Stimulated activated CD4-positive, alpha-beta T cell treated with anti-CD3 and anti-CD28 coated beads, TNF-alpha, amount 100 ng/mL, for 24 hours (primary cell): ENCODE data around the gene CAB39.
A peak's percentile ranks its signal among the peaks of the same experiment; 100 is the strongest.

ENCODE experiments used
- DNase-seq, 3 experiments: peaks; one replicate each; pipeline ENCODE4 v3.0.0-alpha.2; 2020; ENCODE audit warnings: low read depth in 3 of 3

Gene CAB39

DNA sequence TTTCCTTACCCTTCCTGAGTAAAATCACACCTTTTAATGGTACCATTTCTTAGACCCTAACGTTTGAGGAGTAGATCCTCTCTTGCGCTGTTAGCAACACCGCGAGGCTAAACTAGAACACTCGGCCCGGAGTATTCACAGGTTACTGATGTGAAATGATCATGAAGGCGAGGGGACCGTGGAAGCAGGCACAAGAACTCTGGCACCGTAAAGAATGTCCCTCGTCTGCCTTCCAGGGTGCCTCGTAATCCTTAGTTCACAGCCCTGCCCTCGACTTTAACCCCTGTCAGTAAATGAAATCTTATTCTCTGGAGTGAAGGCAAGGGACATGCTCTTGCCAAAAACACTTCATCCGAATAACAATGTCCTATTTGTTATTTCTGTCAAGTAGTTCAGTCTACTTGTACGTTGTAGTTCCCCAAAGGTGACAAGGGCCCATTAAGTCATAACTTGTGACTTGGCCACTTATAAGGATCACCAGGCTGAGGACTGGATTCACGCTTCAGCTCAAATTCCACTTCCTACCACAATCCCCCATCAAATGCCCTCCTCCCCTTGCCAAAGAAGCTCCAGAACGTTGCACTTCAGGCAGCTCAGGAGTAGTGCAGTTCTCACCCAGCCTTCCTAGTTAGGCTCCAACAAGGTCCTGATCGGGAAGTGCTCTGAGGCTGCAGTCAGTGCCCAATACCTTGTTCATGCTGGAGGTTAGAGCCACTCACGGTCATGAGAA is 108.8 kb downstream of the CAB39 start:
- no peak for DNase-seq

DNA sequence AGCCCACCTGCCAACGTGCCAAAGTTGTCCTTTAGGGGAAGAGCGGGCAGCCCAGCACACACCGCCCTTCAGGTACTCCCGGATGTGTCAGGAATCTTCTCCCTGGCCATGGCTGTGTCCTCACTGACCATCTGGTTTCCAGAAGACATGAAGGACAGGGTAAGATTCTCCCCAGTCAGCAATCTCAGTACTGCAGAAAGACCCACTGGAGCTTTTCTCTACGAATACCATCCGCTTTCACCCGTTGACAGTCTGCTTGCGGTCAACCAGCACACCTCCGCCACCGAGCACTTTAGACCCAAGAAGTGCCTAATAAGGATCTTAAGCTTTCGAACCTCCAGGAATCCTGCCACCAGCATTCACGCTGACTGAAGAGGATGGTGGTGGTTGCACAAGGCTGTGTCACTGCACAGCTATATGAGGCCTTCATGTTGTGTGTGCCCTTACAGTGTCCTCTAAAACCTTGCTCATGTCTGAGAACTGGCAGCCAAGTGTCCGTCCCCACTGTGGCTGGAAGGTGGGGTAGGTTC is 109.4 kb downstream of the CAB39 start:
- DNase-seq, result no peak

DNA sequence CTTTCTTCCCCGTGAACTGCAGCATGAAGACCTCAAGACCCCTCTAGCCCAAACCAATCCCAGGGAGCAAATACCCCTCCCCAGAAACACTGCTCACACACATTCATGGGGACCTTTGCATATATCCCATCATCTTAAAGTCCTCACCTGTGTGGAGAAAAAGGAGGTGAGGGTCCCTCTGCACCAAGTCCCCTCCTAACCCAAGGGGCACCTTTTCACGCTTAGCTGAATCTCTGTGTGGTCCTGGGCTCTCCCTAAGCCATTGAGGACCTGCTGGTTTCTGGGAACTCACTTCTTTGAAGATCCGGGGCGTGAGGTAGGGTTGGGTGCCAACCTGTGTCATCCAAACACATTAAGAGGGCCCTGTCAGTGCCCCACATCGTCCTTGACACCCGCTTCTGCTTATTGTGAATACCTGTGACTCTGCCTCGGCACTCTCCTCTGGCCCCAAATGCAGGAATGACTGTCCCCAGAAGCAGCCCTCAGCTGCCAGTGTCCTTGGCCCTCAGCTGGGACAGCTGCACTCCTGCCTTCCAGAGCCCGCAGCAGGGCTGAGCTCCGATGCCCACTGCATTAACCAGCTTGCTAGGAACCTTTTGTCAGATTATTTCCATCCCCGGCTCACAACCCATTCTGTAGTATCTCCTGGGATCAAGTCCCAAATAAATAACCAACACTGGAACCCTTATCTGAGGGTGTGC is 110.8 kb downstream of the CAB39 start:
- no peak for DNase-seq

DNA sequence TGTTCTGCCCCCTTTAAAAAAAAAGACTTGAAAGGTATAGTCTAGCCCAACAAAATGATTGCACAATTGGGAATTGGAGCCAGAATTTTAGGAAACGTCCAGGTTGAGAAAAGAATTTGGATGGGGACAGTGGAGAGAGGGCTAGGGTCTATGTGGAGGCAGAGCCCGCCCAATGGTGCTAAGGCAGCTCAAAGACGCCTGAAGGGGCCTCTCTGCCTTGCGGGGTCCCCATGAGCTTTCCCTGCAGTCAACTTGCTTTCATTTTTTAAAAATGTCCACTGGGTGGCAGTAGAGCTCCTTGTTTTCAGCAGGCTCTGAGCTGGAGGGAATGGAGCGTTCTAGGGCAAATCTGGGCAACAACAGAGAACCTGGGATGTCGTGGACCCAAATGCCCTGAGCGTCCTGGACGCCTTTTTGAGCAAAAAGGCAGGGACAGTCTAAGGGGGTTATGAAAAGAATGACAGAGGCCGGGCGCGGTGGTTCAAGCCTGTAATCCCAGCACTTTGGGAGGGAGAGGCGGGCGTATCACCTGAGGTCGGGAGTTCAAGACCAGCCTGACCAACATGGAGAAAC is 111.8 kb downstream of the CAB39 start:
- DNase-seq, result peak in 2 of 3 experiments; percentile 27 to 41

DNA sequence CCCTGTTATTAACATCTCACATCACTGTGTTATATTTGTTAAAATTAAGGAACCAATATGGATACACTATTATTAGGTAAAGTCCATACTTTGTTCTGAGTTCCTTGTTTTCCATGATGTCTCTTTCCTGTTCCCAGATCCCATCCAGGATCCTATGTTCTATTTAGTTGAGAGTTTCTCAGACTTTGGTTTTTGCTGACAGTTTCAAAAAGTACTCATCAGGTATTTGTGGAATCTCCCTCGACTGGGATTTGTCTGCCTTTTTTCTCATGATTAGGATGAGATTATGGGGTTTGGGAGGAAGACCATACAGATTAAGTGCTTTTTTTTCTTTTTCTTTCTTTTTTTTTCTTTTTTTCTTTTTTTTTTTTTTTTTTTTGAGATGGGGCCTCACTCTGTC is 112.7 kb downstream of the CAB39 start:
- DNase-seq, result no peak

DNA sequence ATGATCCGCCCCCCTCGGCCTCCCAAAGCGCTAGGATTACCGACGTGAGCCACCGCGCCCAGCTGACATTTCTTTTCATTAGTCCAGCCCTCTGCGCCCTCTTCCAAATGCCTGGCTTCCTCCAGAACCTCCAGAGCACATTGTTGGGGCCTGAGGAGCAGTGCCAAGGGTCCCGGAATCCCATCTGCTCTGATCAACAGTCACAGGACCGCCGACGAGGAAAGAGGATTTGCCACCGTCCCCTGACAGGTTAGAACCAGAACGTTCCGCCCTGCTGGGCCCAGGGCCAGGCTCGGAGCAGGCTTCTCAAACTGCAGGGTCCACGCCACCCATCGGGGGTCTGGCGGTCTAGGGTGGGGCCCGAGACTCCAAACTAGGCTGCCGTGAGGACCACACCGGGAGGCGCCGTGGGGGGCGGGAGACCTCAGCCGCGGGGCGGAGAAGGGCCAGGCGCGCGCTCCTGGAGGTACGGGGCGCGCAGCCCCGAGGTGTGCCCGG is 115.2 kb downstream of the CAB39 start:
- no peak for DNase-seq

DNA sequence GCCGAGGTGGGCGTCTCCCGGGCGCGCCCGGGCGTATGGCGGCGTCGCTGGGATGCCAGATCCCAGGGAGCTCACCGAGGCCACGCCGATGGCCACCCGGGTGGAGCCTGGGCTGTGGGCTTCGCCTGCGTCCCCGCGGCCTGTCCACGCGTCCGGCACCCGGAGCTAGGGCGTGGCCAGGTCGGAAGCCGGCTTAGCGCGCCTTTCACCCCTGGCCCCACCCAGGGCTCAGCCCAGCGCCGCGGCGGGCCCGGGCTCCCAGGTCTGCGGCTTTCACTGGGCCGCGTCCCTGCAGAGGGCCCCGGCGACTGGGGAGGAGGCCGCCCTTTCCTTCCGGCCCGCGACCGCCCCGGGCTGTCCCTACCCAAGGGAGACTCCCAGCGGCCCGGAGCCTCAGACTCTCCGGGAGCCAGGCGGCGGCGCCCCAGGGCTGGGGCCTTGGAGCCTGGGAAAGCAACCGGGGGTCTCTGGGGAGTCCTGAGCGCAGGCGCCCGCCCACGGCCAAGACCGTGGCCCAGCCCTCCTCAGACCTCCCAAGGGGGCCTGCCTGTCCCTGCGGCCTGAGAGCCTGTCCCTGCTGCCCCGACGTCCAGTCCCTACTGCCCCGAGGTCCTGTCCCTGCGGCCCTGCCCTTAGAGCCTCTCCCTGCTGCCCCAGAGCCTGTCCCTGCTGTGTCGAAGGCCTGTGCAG is 115.8 kb downstream of the CAB39 start:
- DNase-seq, result peak in 1 of 3 experiments; percentile 44

DNA sequence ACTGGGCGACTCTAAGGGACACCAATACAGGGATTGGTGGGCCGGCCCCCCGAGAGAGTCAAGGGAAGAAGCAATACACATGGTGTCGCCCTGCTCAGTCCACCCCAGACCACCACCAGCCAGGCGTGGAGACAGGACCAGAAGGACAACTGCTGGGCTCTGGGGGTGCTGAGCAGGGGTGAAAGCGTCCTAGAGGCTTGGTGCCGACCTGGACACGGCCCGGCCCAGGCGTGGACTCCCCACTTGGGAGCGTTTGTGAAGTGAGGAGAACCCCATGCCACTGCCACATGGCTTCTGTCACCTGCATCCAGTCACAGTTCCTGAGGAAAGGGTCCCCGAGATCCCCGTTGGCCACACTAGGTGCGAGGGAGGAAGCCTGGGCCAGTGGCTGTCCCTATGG is 116.7 kb downstream of the CAB39 start:
- DNase-seq, result no peak

DNA sequence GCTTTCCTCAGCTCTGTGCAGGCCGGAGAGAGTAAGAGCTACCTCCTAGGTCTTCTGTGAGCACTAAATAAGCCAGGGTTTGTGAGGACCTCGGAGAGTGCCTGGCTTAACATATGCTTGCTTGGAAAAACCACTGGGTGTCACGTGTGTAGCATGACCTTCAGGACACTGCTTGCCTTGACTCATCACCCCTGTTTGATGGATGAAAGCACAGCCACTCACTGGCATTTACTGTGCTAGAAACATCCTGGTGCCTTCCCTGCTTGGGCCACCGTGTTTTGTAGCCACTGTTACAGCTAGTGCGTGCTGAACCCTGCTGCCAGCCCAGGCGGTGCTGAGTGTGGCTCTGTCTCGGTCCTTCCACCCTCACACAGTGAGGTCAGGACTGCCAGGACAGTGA is 117.3 kb downstream of the CAB39 start:
- DNase-seq, result no peak

DNA sequence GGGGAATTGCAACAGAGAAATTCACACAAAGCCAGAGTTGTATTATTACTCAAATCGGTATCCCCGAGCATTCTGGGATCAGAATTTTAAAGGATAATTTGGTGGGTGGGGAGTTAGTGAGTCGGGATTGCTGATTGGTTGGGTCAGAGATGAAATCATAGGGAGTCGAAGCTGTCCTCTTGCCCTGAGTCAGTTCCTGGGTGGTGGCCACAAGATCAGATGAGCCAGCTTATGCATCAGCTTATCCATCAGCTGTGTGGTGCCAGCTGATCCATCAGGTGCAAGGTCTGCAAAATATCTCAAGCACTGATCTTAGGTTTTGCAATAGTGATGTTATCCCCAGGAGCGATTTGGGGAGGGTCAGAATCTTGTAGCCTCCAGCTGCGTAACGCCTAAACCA is 117.8 kb downstream of the CAB39 start:
- no peak for DNase-seq

DNA sequence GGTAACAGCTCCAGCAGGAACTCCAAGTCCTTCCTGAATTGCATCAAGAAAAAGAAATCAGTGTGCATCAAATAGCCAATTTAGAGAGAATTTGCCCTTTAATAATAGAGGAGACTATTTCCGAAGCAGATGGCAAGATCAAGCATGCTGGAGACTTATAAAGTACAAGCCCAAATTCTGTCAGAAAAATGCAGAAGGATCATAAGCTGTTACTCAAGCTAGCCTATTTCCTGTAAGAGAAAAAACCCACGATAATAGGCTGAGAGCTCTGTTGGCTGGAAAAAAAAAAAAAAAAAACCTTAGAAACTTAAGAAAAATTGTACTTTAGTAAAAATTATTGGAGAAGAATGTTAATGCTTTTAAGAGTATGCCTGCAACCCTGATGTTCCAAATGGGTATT is 127.7 kb downstream of the CAB39 start:
- DNase-seq, result no peak

DNA sequence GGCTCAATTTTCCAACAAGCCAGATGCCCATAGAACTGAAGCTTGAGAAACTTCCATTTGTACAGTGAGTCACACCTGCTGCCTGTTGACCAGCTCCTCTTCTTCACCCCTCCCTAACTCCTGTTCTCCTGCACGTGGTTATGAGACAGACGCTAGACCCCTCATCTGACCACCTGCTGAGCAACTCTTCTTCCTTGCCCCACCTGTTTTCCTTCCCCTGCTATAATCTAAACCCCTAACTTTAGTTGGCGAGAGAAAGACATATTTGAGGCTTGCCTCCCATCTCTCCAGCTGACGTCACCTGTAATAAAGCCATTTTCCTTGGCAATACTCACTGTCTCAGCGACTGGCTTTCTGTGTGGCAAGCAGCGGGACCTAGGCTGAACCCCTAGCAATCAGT is 129.8 kb downstream of the CAB39 start:
- DNase-seq, result no peak

DNA sequence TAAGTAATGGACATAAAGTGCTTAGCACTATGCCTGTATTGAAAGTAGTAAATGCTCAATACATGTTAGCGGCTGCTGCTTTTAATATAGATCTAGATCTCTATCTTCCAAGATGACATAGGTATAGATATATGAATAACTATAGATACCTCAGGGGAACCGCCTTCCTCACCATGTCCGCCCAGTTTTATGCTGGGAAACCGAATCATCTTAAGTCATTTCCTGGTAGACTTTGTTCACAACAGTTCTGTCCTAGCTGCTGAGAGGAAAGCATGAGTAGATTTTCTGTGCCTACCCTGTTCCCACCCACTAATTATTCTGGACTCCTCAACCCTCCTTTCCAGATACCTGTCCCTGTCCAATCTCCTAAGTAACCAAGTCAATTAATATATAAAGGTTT is 130.5 kb downstream of the CAB39 start:
- no peak for DNase-seq

DNA sequence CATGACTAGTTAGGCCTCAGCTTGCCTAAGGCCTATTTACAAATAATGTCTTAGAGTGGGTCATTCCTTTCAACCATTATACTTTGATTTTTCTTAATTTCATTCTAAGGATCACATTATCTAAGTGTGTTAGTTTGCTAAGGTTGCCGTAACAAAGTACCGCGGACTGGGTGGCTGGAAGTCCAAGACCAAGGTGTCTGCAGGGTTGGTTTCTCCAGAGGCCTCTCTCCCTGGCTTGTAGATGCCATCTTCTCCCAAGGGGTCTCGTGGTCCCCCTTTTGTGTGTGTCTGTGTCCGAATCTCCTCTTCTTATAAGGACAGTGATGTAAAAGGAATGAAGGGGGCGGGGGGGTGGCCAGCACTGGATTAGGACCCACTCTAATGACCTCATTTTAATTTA is 133.7 kb downstream of the CAB39 start:
- DNase-seq, result no peak

DNA sequence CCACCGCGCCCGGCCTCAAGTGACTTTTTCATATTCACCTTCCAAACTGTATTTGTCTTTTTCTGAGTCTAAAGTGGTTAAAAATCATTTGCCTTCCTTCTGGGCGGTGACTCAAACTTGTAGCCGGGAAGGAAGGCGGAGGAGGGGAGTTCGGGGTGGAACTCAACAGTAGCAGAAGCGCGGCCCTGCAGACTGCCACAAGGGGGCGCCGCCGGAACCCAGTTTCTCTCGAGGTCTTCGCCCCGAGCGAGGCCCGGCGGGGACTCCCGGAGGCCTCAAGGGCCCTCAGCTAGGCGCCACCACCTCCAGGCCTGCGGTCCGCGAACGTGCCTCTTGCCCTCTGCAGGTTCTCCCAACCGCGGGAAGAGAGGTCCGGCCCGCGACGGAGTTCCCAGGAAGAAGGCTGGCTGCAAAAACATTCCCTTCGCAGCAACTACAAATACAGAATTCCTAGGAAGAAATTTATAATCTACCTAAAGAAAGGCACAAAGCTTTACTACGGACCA is 135.3 kb downstream of the CAB39 start:
- DNase-seq, result peak; percentile 83 to 96 (median 84)

DNA sequence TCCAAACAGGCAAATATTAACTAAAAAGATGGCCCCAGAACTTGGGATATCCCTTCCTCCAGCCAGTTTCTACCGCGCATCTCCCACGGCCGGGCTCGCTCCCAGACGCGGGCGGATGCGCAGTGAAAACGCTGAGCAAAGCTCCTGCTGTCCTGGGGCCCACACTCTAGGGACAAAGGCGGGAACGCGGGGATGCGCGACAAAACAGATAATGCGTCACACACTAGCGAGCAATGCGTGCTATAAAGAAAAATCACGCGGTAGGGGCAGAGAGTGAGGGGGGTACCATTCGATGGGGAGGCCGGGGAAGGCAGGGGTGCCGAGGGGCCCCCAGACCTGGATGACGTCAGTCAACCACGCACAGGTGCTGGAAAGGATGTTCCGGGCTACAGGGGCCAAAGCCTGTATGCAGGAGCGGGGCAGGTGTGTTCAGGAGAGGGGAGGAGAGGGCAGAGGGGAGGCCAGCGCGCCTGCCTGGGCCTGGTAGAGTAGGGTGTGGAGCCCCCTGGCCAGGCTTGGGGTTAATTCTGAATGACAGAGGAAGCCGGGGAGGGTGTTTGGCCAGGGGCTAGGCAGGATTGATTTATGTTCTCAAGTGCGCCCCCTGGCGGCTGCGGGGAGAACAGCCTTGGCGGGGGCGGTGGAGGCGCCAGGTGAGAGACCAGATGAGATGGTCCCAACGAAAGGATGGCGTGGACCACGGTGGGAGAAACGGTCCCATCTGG is 137.2 kb downstream of the CAB39 start:
- peak; percentile 53 to 72 (median 57) for DNase-seq

DNA sequence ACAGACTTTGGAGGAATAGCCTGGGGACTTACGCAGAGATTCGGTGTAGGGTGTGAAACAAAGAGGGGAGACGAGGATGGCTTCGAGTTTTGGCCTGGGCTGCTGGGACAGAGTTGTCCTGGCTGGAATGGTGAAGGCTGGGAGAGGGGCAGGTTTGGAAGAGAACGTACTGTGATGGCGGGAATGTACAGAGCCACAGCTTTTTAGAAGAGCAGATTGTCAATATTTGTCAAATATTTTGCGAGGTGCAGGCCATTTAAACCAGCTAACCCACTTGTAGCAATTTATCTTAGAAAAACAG is 137.7 kb downstream of the CAB39 start:
- no peak for DNase-seq

DNA sequence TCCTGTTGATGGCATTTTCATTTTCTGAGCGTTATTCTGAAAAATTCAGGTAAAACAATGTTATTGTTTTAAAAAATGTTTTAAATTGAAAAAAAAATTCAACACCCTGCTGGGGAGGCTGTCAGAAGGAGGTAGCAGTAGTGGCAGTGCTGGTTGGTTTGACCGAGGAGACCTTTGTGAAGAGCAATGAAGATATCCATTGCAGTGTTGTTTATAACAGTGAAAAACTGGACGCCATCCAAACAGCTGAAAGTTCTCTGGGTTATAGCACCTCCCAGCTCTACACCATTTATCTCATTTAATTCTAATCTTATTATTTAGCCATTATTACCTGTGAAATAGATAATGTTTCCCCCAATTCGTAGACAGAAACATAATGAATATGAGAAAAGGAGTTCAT is 139.5 kb downstream of the CAB39 start:
- DNase-seq, result no peak

DNA sequence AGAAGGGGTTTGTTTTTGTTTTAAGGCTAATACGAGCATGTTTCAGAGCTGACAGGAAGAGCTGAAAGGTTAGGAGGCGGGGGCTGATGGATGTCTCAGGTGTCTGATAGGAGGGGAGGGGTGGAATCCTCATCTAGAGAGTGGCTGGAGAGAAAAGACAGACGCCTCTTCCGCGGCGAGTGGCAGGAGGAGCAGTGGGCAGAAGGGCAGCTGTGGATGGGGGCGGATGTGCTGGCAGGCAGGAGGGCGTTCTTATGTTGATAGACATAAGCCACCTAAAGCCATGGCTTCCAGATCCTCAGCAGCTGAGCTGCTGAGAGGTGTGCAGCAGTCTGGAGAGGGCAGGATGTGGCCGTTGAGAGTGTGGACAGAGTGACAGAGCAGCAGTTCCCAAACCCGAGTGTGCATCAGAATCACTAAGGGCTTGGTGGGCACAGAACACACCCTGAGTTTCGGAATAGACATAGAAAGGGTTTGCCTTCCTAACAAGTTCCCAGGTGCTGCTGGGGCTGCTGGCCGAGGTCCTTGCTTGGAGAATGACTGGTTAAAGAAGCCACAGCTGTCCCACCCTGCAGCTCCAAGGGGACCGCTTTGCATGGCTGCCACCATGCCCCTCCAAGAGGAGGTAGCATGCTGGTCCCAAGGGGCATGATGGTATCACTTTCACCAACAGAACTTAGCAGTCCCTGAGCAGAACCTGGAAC is 149.1 kb downstream of the CAB39 start:
- DNase-seq, result no peak

DNA sequence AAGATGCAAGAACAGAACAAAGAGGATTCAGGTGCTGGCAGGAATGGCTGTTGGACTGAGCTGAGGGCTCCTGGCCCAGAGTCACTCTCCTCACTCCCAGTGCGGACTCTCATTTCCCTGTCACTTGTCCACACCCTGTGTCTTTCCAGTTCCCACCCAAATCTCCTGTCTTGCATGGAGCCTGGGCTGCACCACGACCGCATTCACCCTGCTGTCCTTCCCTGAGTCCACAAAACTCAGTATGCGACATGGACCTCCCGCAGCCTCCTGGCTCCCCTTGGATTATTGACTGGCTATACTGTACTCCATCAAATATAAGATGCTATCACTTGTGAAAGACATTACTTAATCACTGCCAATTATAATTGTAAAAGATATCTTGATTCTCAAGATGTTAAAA is 149.7 kb downstream of the CAB39 start:
- DNase-seq, result no peak

DNA sequence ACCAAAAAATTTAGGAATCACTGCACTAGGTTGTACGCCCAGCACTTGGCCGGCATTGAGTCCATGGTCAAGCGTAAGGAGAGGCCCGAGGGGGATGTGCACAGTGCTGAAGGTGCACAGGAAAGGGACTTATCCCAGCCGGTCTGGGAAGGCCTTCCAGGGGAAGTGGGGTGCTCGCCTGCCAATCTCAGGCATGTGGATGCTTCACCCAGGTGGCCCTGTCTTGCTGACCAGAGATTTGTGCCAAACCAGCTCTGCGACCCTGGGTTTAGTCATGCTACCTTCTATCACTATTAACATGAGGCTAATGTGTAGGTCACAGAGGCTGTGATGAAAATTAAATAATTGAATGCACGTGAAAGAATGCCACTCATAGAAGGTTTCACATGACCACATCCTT is 150.4 kb downstream of the CAB39 start:
- no peak for DNase-seq
